Heart right ventricle (tissue), 16 donors: ENCODE measurements around the gene NUP210. TPM values are rescaled to one million over a fixed set of nuclear protein-coding genes. Genes with fewer than 3 reads are reported as not detected.

Experiments used
- ATAC-seq, 8 donors: fragments of 200-7000 bp; cut with Tn5 transposase; one replicate each; pipeline ENCODE4 v1.9.1; 2020; ENCODE audit warnings: mild to moderate bottlenecking in 8 of 8, moderate library complexity in 8 of 8, moderate number of reproducible peaks in 1 of 8
- DNase-seq, 2 donors: peaks; one replicate each; pipeline ENCODE4 v3.0.0-alpha.2; 2020
- H3K27ac ChIP-seq, 10 donors: fragments of 200-600 bp; sonication (generic) in 2 of 10; one replicate each; pipeline versions ENCODE4 v1.5.0 to v1.8.0; 2020 to 2022; ENCODE audit warnings: mild to moderate bottlenecking in 3 of 10
- H3K27me3 ChIP-seq, 7 donors: fragments of 200-600 bp; one replicate each; pipeline ENCODE4 v1.8.0; 2021 to 2022; ENCODE audit warnings: mild to moderate bottlenecking in 2 of 7
- H3K36me3 ChIP-seq, 9 donors: fragments of 200-600 bp; sonication (generic) in 1 of 9; one replicate each; pipeline versions ENCODE4 v1.5.0 to v1.8.0; 2020 to 2022; ENCODE audit warnings: mild to moderate bottlenecking in 2 of 9
- H3K4me1 ChIP-seq, 9 donors: fragments of 200-600 bp; sonication (generic) in 1 of 9; one replicate each; pipeline versions ENCODE4 v1.5.0 to v1.8.0; 2020 to 2022; ENCODE audit warnings: mild to moderate bottlenecking in 4 of 9
- H3K4me3 ChIP-seq, 10 donors: fragments of 200-600 bp; sonication (generic) in 2 of 10; one replicate each; pipeline versions ENCODE4 v1.5.0 to v1.8.0; 2020 to 2022; ENCODE audit warnings: mild to moderate bottlenecking in 7 of 10, moderate library complexity in 2 of 10
- H3K9me3 ChIP-seq, 11 donors: fragments of 200-600 bp in 10 of 11; sonication (generic) in 2 of 11; one replicate each; pipeline versions ENCODE4 v1.5.0 to v1.8.0; 2013 to 2022; ENCODE audit warnings: mild to moderate bottlenecking in 2 of 11, control low read depth in 1 of 11, moderate library complexity in 1 of 11
- WGBS, 2 donors: extraction: QIAGEN DNeasy Blood & Tissue Kit; methylation state at CpG; one replicate each; pipeline ENCODE4 v1.1.7; 2013; ENCODE audit warnings: inconsistent platforms in 1 of 2; 5-methylcytosine and 5-hydroxymethylcytosine counted together
- intact Hi-C, 10 donors: fragments of 100-400 bp; cut with DNase I; formaldehyde crosslinking; loops; one replicate each; pipeline versions ENCODE4 v1.11.1 to v1.14.2; 2022
- polyA plus RNA-seq, 2 donors: library from polyadenylated mRNA; stranded (reverse); fragments of 200-250 nt; gene quantifications; one replicate each; pipeline ENCODE4 v1.2.3, GENCODE V29; 2013
- total RNA-seq, 10 donors: library from RNA; stranded (reverse); fragmentation: NEBNext Ultra II Directional in 3 of 10; extraction: Animal tissue kit (Norgen Biotek cat#: 25700) in 3 of 10; gene quantifications; one replicate each; pipeline versions ENCODE4 v1.2.1 to v1.2.4, GENCODE V29; 2021 to 2023
- TF ChIP-seq, protein P1 (sequence below), 9 donors: fragments of 200-600 bp; sonication (generic) in 2 of 9; IDR thresholded peaks; one replicate each; pipeline versions ENCODE4 v1.5.0 to v1.8.0; 2021 to 2022; ENCODE audit warnings: antibody characterized with exemption in 9 of 9, mild to moderate bottlenecking in 5 of 9, moderate library complexity in 1 of 9
- donor health status: Arrhythmogenic right ventricular cardiomyopathy.
- donor health status: ischemic (EF 13 %, LVEDD 7.1; RV severe dilation, severe dysfunction).
- donor health status: healthy with polysubstance abuse.
- donor health status: DM: no; HTN: yes; CAD: no.
- donor health status: DM: no; HTN: no; CAD: no.
- donor health status: ischemic (EF 25% LVEDD 6.9; RV normal size, moderate dysfunction).
- donor health status: ischemic (EF 25% LVEDD 5.7; RV mildly dilated, moderate dysfunction).
- donor health status: healthy.
- donor health status: DM: yes; HTN: yes; CAD: no.
- donor health status: Ischemic cardiomyopathy.
- donor health status: ischemic (EF 35%, LVEDD 5.7; RV mildly dilated, moderate dysfunction).
- donor health status: nonischemic (EF 11% LVEDD 7.7; RV severe dilation, severe dysfunction).
- donor health status: DM: yes; HTN: yes; CAD: no.
- donor health status: PGD.
- donor health status: ischemic (EF 29% LVEDD 5.4; RV normal size, mild dysfunction).
- donor health status: nonischemic (EF 23%, LVEDD 6.1; RV moderate dilation, normal function).

NUP210 gene
- total and polyA plus RNA-seq, 12 donors: 0.84 to 7.2 (median 2.5) TPM

DNA sequence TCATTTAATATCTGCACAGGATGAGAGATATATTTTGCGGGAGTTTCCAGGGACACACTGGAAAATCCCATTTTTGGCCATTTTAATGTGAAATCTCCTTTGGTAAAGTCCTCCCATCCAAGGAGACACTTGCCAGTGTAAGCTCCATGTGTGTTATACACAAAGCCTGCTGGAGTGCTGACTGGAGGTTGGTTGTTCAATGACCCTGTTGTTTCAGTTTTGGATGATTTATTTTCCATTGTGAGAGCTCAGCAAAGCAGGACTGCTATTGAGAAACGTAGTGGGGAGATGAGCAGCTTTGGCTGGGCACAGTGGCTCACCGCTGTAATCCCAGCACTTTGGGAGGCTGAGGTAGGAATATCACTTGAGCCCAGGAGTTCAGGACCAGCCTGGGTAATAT lies 127.7 kb downstream of the NUP210 start:
- DNase-seq (no peak), ATAC-seq (no peak)
- TF ChIP-seq, protein P1, sequence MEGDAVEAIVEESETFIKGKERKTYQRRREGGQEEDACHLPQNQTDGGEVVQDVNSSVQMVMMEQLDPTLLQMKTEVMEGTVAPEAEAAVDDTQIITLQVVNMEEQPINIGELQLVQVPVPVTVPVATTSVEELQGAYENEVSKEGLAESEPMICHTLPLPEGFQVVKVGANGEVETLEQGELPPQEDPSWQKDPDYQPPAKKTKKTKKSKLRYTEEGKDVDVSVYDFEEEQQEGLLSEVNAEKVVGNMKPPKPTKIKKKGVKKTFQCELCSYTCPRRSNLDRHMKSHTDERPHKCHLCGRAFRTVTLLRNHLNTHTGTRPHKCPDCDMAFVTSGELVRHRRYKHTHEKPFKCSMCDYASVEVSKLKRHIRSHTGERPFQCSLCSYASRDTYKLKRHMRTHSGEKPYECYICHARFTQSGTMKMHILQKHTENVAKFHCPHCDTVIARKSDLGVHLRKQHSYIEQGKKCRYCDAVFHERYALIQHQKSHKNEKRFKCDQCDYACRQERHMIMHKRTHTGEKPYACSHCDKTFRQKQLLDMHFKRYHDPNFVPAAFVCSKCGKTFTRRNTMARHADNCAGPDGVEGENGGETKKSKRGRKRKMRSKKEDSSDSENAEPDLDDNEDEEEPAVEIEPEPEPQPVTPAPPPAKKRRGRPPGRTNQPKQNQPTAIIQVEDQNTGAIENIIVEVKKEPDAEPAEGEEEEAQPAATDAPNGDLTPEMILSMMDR (IDR thresholded peaks at IDR 0.05): no peak
- peaks cover 0 to 55% (median 36%) of the 10 kb centered on the region in 7 donors for H3K27me3 ChIP-seq
- H3K36me3 ChIP-seq: no peaks in the 10 kb centered on the region
- H3K4me3 ChIP-seq: no peak overlapping the region
- no peak overlapping the region for H3K27ac ChIP-seq
- peaks cover 0 to 1% (median 0%) of the 10 kb centered on the region in 11 donors for H3K9me3 ChIP-seq
- H3K4me1 ChIP-seq: no peaks in the 10 kb centered on the region
- intact Hi-C loops: no loop called here
- 81 to 86% methylated on average over 3 of the region's 3 CpGs for WGBS, 2 donors

- no peaks in the 10 kb centered on the region for H3K36me3 ChIP-seq
- DNase-seq (no peak), ATAC-seq (no peak)
- H3K27me3 ChIP-seq: peaks cover 0 to 56% (median 35%) of the 10 kb centered on the region in 7 donors
- TF ChIP-seq, protein P1 (IDR thresholded peaks at IDR 0.05): no peak
- intact Hi-C loops: no loop called here
- H3K4me3 ChIP-seq: no peak overlapping the region
- peaks cover 0 to 12% (median 0%) of the 10 kb centered on the region in 11 donors for H3K9me3 ChIP-seq
- 86 to 87% methylated on average over 3 of the region's 3 CpGs for WGBS, 2 donors
- no peak overlapping the region for H3K27ac ChIP-seq
- no peaks in the 10 kb centered on the region for H3K4me1 ChIP-seq
Measured at GRCh38 chr3:13290941-13291340, 129.2 kb downstream of the NUP210 start.

DNA sequence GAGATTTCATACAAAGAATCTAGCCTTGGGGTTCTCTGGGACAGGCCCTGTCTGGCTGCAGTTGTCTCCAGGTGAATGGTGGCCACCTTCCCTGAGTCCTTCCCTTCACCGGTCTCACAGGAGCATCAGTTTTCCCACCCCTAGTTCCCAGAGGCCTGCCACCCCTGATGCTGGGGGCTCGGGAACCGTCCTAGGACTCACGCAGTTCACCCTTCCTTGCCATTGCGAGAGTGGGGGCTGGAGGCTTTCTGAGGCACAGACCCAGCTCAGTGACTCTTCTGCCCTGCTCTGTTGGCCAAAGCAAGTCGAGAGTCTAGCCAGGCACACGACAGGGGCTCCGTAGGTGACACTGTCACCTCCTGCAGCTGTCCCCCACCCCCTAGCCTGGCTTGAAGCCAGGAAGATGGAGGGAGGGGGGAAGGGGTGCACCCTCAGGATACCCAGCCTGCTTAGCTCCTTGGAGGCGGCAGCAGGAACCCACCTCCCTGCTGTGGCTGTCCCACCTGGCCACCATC lies 130.3 kb downstream of the NUP210 start:
- intact Hi-C loops: loop anchor here in 4 of 10 donors (5.0 to 10.0 kb wide), 3 partner anchors 165 to 198 kb away; no protein-coding TSS in a partner anchor
- TF ChIP-seq, protein P1 (IDR thresholded peaks at IDR 0.05): no peak
- peaks cover 0 to 12% (median 0%) of the 10 kb centered on the region in 11 donors for H3K9me3 ChIP-seq
- H3K27me3 ChIP-seq: peaks cover 0 to 56% (median 37%) of the 10 kb centered on the region in 7 donors
- WGBS, 2 donors: 80 to 82% methylated on average over 9 of the region's 9 CpGs
- no peaks in the 10 kb centered on the region for H3K36me3 ChIP-seq
- no peak for ATAC-seq
- no peak overlapping the region for H3K4me3 ChIP-seq
- H3K27ac ChIP-seq: no peak overlapping the region
- no peaks in the 10 kb centered on the region for H3K4me1 ChIP-seq
- DNase-seq: no peak

- Histone ChIP-seq H3K9me3 (peaks cover 0 to 15% (median 0%) of the 10 kb centered on the region in 11 donors), H3K27ac (no peak overlapping the region), H3K36me3 (no peaks in the 10 kb centered on the region), H3K4me3 (no peak overlapping the region), H3K4me1 (no peaks in the 10 kb centered on the region), H3K27me3 (peaks cover 1 to 56% (median 42%) of the 10 kb centered on the region in 7 donors)
- ATAC-seq (no peak), DNase-seq (no peak)
- intact Hi-C loops: loop anchor here in 4 of 10 donors (5.0 to 10.0 kb wide), 3 partner anchors 166 to 197 kb away; no protein-coding TSS in a partner anchor
- TF ChIP-seq, protein P1 (IDR thresholded peaks at IDR 0.05): no peak
- WGBS, 2 donors: 83 to 86% methylated on average over 10 of the region's 10 CpGs
Measured at GRCh38 chr3:13288732-13289718, 131.1 kb downstream of the NUP210 start.
